Measurements from ENCODE around the gene DNMT1.

Gene DNMT1

DNA sequence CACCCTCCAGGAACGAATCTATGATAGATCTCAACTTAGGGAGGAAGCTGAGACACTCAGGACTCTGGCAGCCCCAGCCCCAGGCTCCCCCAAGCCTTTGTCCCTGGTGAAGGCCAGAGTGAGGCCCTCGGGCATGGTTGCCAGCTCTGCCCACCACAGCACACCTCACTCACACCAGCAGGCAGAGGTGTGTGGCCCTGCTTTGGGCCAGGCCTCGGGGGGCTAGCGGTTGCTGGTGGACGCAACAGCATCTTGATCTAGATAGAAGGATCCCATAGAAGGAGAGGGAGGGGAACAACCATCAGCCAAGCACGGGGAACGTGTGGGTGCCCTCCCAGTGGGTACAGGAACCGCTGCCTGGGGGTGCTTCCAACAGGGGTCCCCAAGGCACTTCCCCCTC, 36.7 kb downstream of the DNMT1 start:
- H3K9ac ChIP-seq (ENCODE audit: low read depth, low read length) = no peak overlapping the region
- H3K4me3 ChIP-seq (ENCODE audit: low read depth, low read length) = no peak overlapping the region
- H3K9me3 ChIP-seq (ENCODE audit: control insufficient read depth, insufficient read depth, low read length) = no peaks in the 10 kb centered on the region
- no peaks in the 10 kb centered on the region for H3K4me1 ChIP-seq (ENCODE audit: control insufficient read depth, insufficient read depth, low read length)
- H3K27ac ChIP-seq (ENCODE audit: low read depth, low read length) = no peak overlapping the region
- H3K27me3 ChIP-seq (ENCODE audit: control insufficient read depth, insufficient read depth, low read length) = no peaks in the 10 kb centered on the region
- peaks cover 100% of the 10 kb centered on the region for H3K36me3 ChIP-seq (ENCODE audit: control insufficient read depth, insufficient read depth, low read length)

DNA sequence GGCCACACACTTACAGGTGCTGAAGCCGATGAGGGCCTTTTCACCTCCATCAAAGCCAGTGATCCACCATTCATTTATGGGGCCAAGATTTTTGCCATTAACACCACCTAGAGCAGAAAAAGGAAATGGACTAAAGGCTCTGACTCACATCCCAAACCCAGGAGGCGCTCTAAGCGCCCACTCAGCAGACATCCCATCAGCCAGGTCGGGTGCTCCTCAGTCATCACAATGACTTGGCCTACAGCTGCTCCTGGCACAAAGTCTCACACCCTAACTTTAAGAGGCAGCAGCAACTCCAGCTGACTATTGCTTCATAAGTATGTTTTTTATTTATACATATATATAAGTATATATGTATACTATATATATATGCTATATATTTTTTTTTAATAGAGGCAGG, 38.9 kb downstream of the DNMT1 start:
- Histone ChIP-seq H3K4me3 (ENCODE audit: low read depth, low read length) (no peak overlapping the region), H3K9me3 (ENCODE audit: control insufficient read depth, insufficient read depth, low read length) (no peaks in the 10 kb centered on the region), H3K27me3 (ENCODE audit: control insufficient read depth, insufficient read depth, low read length) (no peaks in the 10 kb centered on the region), H3K27ac (ENCODE audit: low read depth, low read length) (no peak overlapping the region), H3K9ac (ENCODE audit: low read depth, low read length) (no peak overlapping the region), H3K4me1 (ENCODE audit: control insufficient read depth, insufficient read depth, low read length) (no peaks in the 10 kb centered on the region), H3K36me3 (ENCODE audit: control insufficient read depth, insufficient read depth, low read length) (peaks cover 100% of the 10 kb centered on the region)

DNA sequence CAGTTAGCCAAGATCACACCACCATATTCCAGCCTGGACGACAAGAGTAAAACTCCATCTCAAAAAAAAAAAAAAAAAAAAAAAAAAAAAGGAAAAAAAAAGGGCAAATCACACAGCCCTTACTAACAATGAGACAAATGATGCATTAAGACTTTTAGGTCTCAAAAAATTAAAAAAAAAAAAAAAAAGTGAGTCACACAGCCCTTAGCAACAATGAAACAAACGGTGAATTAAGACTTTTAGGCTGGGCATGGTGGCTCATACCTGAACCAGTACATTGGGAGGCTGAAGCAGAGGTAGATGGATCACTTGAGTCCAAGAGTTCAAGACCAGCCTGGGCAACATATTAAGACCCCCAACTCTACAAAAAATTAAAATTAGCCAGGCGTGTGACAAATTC, 42.7 kb downstream of the DNMT1 start:
- H3K4me1 ChIP-seq (ENCODE audit: control insufficient read depth, insufficient read depth, low read length) = no peaks in the 10 kb centered on the region
- no peak overlapping the region for H3K4me3 ChIP-seq (ENCODE audit: low read depth, low read length)
- no peak overlapping the region for H3K9ac ChIP-seq (ENCODE audit: low read depth, low read length)
- H3K9me3 ChIP-seq (ENCODE audit: control insufficient read depth, insufficient read depth, low read length) = no peaks in the 10 kb centered on the region
- peaks cover 94% of the 10 kb centered on the region for H3K36me3 ChIP-seq (ENCODE audit: control insufficient read depth, insufficient read depth, low read length)
- no peaks in the 10 kb centered on the region for H3K27me3 ChIP-seq (ENCODE audit: control insufficient read depth, insufficient read depth, low read length)
- no peak overlapping the region for H3K27ac ChIP-seq (ENCODE audit: low read depth, low read length)

DNA sequence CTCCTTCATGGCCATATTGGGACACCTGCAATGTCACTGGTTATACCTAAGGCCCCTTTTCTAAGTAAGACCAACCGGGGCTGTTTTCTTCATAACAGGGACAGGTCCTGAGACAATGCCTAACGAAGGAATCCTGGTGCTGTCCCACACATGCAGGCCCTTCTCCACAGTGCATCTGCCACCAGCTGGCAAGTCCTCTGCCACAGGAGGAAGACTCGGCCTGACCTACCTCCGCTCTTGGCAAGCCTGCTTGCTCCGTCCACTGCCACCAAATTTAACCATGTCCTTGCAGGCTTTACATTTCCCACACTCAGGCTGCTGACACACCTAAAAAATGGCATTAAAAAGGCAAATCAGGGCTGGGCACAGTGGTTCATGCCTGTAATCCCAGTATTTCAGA, 43.2 kb downstream of the DNMT1 start:
- Histone ChIP-seq H3K9ac (ENCODE audit: low read depth, low read length) (no peak overlapping the region), H3K9me3 (ENCODE audit: control insufficient read depth, insufficient read depth, low read length) (no peaks in the 10 kb centered on the region), H3K36me3 (ENCODE audit: control insufficient read depth, insufficient read depth, low read length) (peaks cover 94% of the 10 kb centered on the region), H3K27ac (ENCODE audit: low read depth, low read length) (no peak overlapping the region), H3K27me3 (ENCODE audit: control insufficient read depth, insufficient read depth, low read length) (no peaks in the 10 kb centered on the region), H3K4me1 (ENCODE audit: control insufficient read depth, insufficient read depth, low read length) (no peaks in the 10 kb centered on the region), H3K4me3 (ENCODE audit: low read depth, low read length) (no peak overlapping the region)

DNA sequence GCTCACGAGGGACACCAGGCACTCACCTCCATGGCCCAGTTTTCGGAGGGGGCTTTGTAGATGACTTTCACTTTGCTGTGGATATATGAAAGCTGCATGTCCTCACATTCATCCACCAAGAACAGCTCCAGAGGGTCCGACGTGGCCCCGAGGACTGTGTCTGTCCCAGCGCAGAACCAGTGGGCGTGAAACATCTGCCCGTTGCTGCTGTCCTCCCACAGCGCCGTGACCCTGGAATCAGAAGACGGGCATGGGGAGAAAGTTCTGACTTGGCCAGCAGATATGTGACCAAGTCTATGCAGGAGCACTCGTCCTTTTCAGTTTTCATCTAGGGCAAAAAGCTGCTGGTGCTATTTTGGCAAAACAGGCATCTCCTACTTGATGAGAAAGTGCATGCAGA, 45.3 kb downstream of the DNMT1 start:
- Histone ChIP-seq H3K4me1 (ENCODE audit: control insufficient read depth, insufficient read depth, low read length) (no peaks in the 10 kb centered on the region), H3K9ac (ENCODE audit: low read depth, low read length) (no peak overlapping the region), H3K4me3 (ENCODE audit: low read depth, low read length) (no peak overlapping the region), H3K9me3 (ENCODE audit: control insufficient read depth, insufficient read depth, low read length) (no peaks in the 10 kb centered on the region), H3K27ac (ENCODE audit: low read depth, low read length) (no peak overlapping the region), H3K36me3 (ENCODE audit: control insufficient read depth, insufficient read depth, low read length) (peaks cover 94% of the 10 kb centered on the region), H3K27me3 (ENCODE audit: control insufficient read depth, insufficient read depth, low read length) (no peaks in the 10 kb centered on the region)

DNA sequence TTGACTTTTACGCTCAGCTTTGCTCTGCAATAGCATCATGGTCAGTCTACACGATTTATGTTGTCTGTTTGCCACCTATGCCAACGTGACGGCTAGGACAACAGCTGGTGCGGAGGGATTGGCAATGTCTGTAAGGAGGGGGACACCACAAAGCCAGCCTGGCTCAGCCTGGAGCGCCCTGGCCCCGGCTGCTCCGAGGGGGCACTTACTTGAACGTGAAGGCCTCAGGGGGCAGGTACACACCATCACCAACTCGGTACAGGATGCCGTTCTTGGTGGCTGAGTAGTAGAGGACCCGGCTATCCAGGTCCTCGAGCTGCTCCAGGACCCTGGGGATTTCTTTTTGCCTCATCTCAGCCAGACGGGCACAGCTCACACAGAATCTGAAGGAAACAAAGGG, 48.6 kb downstream of the DNMT1 start:
- Histone ChIP-seq H3K27ac (ENCODE audit: low read depth, low read length) (no peak overlapping the region), H3K36me3 (ENCODE audit: control insufficient read depth, insufficient read depth, low read length) (peaks cover 93% of the 10 kb centered on the region), H3K4me3 (ENCODE audit: low read depth, low read length) (no peak overlapping the region), H3K9ac (ENCODE audit: low read depth, low read length) (no peak overlapping the region), H3K9me3 (ENCODE audit: control insufficient read depth, insufficient read depth, low read length) (no peaks in the 10 kb centered on the region), H3K27me3 (ENCODE audit: control insufficient read depth, insufficient read depth, low read length) (no peaks in the 10 kb centered on the region), H3K4me1 (ENCODE audit: control insufficient read depth, insufficient read depth, low read length) (no peaks in the 10 kb centered on the region)

DNA sequence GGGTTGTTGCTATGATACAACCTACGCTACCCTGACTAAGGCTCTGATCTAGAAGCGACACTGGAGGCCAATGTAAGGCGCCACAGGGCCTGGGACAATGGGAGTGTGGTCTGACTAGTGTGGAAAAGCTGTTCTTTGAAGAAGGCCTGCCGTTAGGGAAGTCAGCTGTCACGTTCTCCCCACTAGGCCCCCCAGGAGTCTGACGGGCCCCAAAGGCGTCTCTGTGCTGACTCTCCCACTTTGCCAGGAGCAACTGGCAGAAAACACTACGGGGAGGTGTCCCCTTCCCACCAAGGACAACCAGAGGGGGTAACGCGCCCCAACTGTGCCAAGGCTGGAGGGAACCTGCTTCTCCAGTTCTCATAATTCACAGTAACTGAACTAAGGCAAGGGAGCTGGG, 49.7 kb downstream of the DNMT1 start:
- H3K4me1 ChIP-seq (ENCODE audit: control insufficient read depth, insufficient read depth, low read length) = no peaks in the 10 kb centered on the region
- no peak overlapping the region for H3K9ac ChIP-seq (ENCODE audit: low read depth, low read length)
- no peak overlapping the region for H3K4me3 ChIP-seq (ENCODE audit: low read depth, low read length)
- no peaks in the 10 kb centered on the region for H3K9me3 ChIP-seq (ENCODE audit: control insufficient read depth, insufficient read depth, low read length)
- no peak overlapping the region for H3K27ac ChIP-seq (ENCODE audit: low read depth, low read length)
- H3K27me3 ChIP-seq (ENCODE audit: control insufficient read depth, insufficient read depth, low read length) = no peaks in the 10 kb centered on the region
- peaks cover 92% of the 10 kb centered on the region for H3K36me3 ChIP-seq (ENCODE audit: control insufficient read depth, insufficient read depth, low read length)

DNA sequence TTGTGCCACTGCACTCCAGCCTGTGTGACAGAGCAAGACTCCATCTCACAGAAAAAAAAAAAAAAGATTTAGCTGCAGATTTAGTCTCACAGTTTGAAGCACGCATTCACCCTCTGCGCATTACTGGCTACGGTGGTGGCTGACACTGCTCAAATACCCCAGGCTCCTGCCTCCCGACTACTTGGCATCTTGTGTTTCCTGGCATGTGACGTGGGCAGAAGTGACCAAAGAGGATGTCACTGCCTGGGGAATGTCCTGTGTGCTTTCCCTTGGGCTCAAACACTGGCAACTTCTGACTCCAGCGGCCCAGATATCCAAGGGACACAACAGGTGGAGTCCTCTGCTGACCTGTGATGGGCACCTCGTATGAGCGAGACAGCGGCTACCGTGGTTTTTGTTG, 50.4 kb downstream of the DNMT1 start:
- H3K36me3 ChIP-seq (ENCODE audit: control insufficient read depth, insufficient read depth, low read length) = peaks cover 92% of the 10 kb centered on the region
- H3K4me1 ChIP-seq (ENCODE audit: control insufficient read depth, insufficient read depth, low read length) = no peaks in the 10 kb centered on the region
- H3K27ac ChIP-seq (ENCODE audit: low read depth, low read length) = no peak overlapping the region
- H3K4me3 ChIP-seq (ENCODE audit: low read depth, low read length) = no peak overlapping the region
- H3K27me3 ChIP-seq (ENCODE audit: control insufficient read depth, insufficient read depth, low read length) = no peaks in the 10 kb centered on the region
- H3K9me3 ChIP-seq (ENCODE audit: control insufficient read depth, insufficient read depth, low read length) = no peaks in the 10 kb centered on the region
- H3K9ac ChIP-seq (ENCODE audit: low read depth, low read length) = no peak overlapping the region

DNA sequence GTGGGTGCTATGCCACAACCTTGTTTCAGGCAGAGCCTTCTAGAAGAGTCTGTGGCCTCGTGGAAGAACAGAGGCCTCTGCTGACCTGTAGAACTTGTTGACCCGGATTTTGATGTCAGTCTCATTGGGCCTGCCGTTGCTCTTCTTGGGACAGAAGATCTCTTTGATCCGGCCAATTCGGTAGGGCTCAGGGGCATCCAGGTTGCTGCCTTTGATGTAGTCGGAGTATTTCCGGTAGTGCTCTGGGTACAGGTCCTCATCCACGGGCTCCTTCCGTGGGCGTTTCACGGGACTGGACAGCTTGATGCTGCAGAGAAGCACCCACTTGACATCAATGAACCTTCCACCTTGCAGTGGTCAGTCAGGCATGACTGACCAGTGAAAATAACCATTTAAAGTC, 51.1 kb downstream of the DNMT1 start:
- Histone ChIP-seq H3K4me3 (ENCODE audit: low read depth, low read length) (no peak overlapping the region), H3K9ac (ENCODE audit: low read depth, low read length) (no peak overlapping the region), H3K27ac (ENCODE audit: low read depth, low read length) (no peak overlapping the region), H3K36me3 (ENCODE audit: control insufficient read depth, insufficient read depth, low read length) (peaks cover 92% of the 10 kb centered on the region), H3K27me3 (ENCODE audit: control insufficient read depth, insufficient read depth, low read length) (no peaks in the 10 kb centered on the region), H3K9me3 (ENCODE audit: control insufficient read depth, insufficient read depth, low read length) (no peaks in the 10 kb centered on the region), H3K4me1 (ENCODE audit: control insufficient read depth, insufficient read depth, low read length) (no peaks in the 10 kb centered on the region)

DNA sequence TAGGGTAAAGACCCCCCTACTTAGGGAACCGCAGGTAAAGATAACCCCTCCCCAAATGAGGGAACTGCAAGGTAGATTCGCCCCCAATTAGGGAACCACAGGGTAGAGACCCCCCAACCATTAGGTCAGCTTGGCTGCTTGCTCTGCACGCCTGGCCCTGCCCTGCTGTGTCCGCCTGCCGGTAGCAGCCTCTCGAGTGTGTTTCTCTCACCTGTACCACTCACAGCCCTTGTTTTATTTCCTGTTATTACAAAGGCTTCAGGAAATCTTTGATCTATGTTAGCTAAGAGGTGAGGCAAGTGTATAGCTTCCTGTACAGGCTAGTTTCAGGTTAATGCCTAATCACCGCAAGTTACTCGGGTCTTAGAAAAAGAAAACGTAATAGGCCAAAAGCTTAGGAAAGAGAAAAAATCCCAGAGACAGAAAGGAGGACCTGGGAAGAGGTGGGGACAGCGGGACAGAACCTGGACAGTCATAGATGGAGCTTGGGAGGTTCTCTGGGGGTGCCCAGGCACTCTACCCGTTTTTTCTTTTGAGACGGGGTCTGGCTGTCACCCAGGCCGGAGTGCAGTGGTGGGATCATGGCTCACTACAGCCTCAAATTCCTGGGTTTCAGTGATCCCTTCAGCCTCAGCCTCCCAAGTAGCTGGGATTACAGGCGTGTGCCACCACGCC, 51.9 kb downstream of the DNMT1 start:
- no peaks in the 10 kb centered on the region for H3K4me1 ChIP-seq (ENCODE audit: control insufficient read depth, insufficient read depth, low read length)
- no peaks in the 10 kb centered on the region for H3K27me3 ChIP-seq (ENCODE audit: control insufficient read depth, insufficient read depth, low read length)

DNA sequence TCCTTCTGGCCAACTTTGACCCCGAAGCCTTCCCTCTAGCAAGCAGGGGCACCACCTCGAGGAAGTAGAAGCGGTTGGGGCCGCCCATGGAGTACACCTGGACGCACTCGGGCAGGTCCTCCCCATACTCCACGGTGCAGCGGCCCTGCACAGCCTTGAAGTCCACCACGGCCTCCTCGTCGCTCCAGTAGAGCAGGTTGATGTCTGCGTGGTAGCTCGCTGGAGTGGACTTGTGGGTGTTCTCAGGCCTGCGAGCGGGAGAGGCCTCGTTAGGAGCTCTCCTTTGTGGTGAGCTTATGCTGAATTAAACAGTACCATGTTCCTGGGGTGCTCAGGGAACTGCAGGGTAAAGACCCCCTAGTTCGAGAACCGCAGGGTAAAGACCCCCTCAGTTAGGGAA, 52.8 kb downstream of the DNMT1 start:
- H3K4me1 ChIP-seq (ENCODE audit: control insufficient read depth, insufficient read depth, low read length) = no peaks in the 10 kb centered on the region
- no peak overlapping the region for H3K4me3 ChIP-seq (ENCODE audit: low read depth, low read length)
- no peaks in the 10 kb centered on the region for H3K9me3 ChIP-seq (ENCODE audit: control insufficient read depth, insufficient read depth, low read length)
- H3K27ac ChIP-seq (ENCODE audit: low read depth, low read length) = no peak overlapping the region
- H3K27me3 ChIP-seq (ENCODE audit: control insufficient read depth, insufficient read depth, low read length) = no peaks in the 10 kb centered on the region
- peaks cover 98% of the 10 kb centered on the region for H3K36me3 ChIP-seq (ENCODE audit: control insufficient read depth, insufficient read depth, low read length)
- H3K9ac ChIP-seq (ENCODE audit: low read depth, low read length) = no peak overlapping the region

More for the DNA sequence above, 51.9 kb downstream of the DNMT1 start:
- H3K9ac ChIP-seq (ENCODE audit: low read depth, low read length) = no peak overlapping the region
- no peaks in the 10 kb centered on the region for H3K9me3 ChIP-seq (ENCODE audit: control insufficient read depth, insufficient read depth, low read length)
- H3K36me3 ChIP-seq (ENCODE audit: control insufficient read depth, insufficient read depth, low read length) = peaks cover 96% of the 10 kb centered on the region
- no peak overlapping the region for H3K27ac ChIP-seq (ENCODE audit: low read depth, low read length)
- no peak overlapping the region for H3K4me3 ChIP-seq (ENCODE audit: low read depth, low read length)

DNA sequence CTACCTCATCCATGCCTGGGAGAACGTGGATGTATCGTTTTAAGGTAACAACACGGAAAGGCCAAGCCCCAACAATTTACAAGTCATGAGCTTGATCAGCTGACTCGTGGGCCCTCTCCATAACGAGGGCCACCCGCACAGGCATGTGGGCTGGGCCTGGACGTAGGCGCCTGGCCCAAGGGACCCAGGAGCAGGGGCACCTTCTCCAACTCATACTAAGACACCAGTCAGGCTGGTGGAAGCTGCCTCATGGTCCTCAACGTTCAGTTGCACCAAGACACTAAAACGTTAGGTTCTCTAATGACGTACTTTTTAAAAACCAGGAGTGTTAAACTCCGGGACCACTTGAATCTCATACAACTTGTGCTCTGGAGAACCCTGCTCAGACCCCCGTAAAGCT, 53.3 kb downstream of the DNMT1 start:
- Histone ChIP-seq H3K9me3 (ENCODE audit: control insufficient read depth, insufficient read depth, low read length) (no peaks in the 10 kb centered on the region), H3K4me3 (ENCODE audit: low read depth, low read length) (no peak overlapping the region), H3K27me3 (ENCODE audit: control insufficient read depth, insufficient read depth, low read length) (no peaks in the 10 kb centered on the region), H3K9ac (ENCODE audit: low read depth, low read length) (no peak overlapping the region), H3K36me3 (ENCODE audit: control insufficient read depth, insufficient read depth, low read length) (peaks cover 98% of the 10 kb centered on the region), H3K27ac (ENCODE audit: low read depth, low read length) (no peak overlapping the region), H3K4me1 (ENCODE audit: control insufficient read depth, insufficient read depth, low read length) (no peaks in the 10 kb centered on the region)

Measured in HUES48 (cell line).